Measurements from ENCODE around the gene LHFPL2. TPM values are rescaled to one million over a fixed set of nuclear protein-coding genes. Genes with fewer than 3 reads are reported as not detected.

The LHFPL2 gene
- total RNA-seq, 4 donors from 2014 or later: 10.3 to 11.6 (median 10.8) TPM

GRCh38 chr5:78553580-78554353, 94.8 kb downstream of the LHFPL2 start:
- Histone ChIP-seq H3K27me3 (no peaks in the 10 kb centered on the region), H3K36me3 (no peaks in the 10 kb centered on the region), H3K4me3 (no peak overlapping the region), H3K9me3 (no peaks in the 10 kb centered on the region), H3K4me1 (no peaks in the 10 kb centered on the region), H3K27ac (no peak overlapping the region)
- TF ChIP-seq CTCF (IDR thresholded peaks at IDR 0.05) (no peak), EP300 (IDR thresholded peaks at IDR 0.05) (no peak), POLR2A (IDR thresholded peaks at IDR 0.05) (no peak), POLR2AphosphoS5 (IDR thresholded peaks at IDR 0.05) (no peak)
- no peak for DNase-seq (ENCODE audit: low spot score in 2 of 2)
- 85% methylated on average over 14 of the region's 14 CpGs for WGBS

GRCh38 chr5:78552729-78553342, 95.7 kb downstream of the LHFPL2 start:
- no peaks in the 10 kb centered on the region for H3K9me3 ChIP-seq
- H3K27ac ChIP-seq: no peak overlapping the region
- no peak for TF ChIP-seq CTCF (IDR thresholded peaks at IDR 0.05)
- no peak for TF ChIP-seq EP300 (IDR thresholded peaks at IDR 0.05)
- no peak for TF ChIP-seq POLR2A (IDR thresholded peaks at IDR 0.05)
- TF ChIP-seq POLR2AphosphoS5 (IDR thresholded peaks at IDR 0.05): no peak
- H3K27me3 ChIP-seq: no peaks in the 10 kb centered on the region
- H3K4me1 ChIP-seq: peaks cover 7% of the 10 kb centered on the region
- DNase-seq (ENCODE audit: low spot score in 2 of 2): no peak
- no peak overlapping the region for H3K4me3 ChIP-seq
- no peaks in the 10 kb centered on the region for H3K36me3 ChIP-seq
- WGBS: 92% methylated on average over 12 of the region's 12 CpGs

GRCh38 chr5:78550891-78551290, 97.7 kb downstream of the LHFPL2 start:
- Histone ChIP-seq H3K4me1 (peaks cover 19% of the 10 kb centered on the region), H3K9me3 (no peaks in the 10 kb centered on the region), H3K4me3 (no peak overlapping the region), H3K27me3 (no peaks in the 10 kb centered on the region), H3K36me3 (no peaks in the 10 kb centered on the region), H3K27ac (peak overlapping the region; percentile 56)
- DNase-seq (ENCODE audit: low spot score in 2 of 2): no peak
- TF ChIP-seq CTCF (IDR thresholded peaks at IDR 0.05) (no peak), POLR2A (IDR thresholded peaks at IDR 0.05) (no peak), EP300 (IDR thresholded peaks at IDR 0.05) (no peak), POLR2AphosphoS5 (IDR thresholded peaks at IDR 0.05) (no peak)
- WGBS: 22% methylated on average over 2 of the region's 2 CpGs

GRCh38 chr5:78549043-78549442, 99.5 kb downstream of the LHFPL2 start:
- H3K4me1 ChIP-seq: peaks cover 28% of the 10 kb centered on the region
- no peaks in the 10 kb centered on the region for H3K9me3 ChIP-seq
- H3K27me3 ChIP-seq: no peaks in the 10 kb centered on the region
- no peak for DNase-seq (ENCODE audit: low spot score in 2 of 2)
- no peak overlapping the region for H3K4me3 ChIP-seq
- TF ChIP-seq POLR2AphosphoS5 (IDR thresholded peaks at IDR 0.05) (no peak), POLR2A (IDR thresholded peaks at IDR 0.05) (no peak), CTCF (IDR thresholded peaks at IDR 0.05) (no peak), EP300 (IDR thresholded peaks at IDR 0.05) (no peak)
- WGBS: 89% methylated on average over 5 of the region's 5 CpGs
- H3K36me3 ChIP-seq: no peaks in the 10 kb centered on the region
- peak overlapping the region; percentile 84 for H3K27ac ChIP-seq

Data from suprapubic skin (tissue), 4 donors.